GM23338 (cell line): ENCODE data around the gene ARG2. TPM values are rescaled to one million over a fixed set of nuclear protein-coding genes. Genes with fewer than 3 reads are reported as not detected.

Experiments
- ATAC-seq: fragments of 200-7000 bp; cut with Tn5 transposase; 3 replicates; pipeline ENCODE4 v1.9.1; 2020
- DNase-seq: peaks from one replicate; pipeline ENCODE4 v3.0.0-alpha.2; 2015; ENCODE audit warnings: low spot score
- H2AFZ ChIP-seq: fragments of 200-600 bp; sonication (generic); 2 replicates; pipeline ENCODE4 v1.8.0; 2016; ENCODE audit warnings: antibody characterized with exemption, mild to moderate bottlenecking, moderate library complexity
- H3F3A ChIP-seq: fragments of 200-600 bp; sonication (generic); replicated peaks from 2 replicates; pipeline ENCODE4 v1.8.0; 2017; ENCODE audit warnings: antibody characterized with exemption, mixed run types, low read depth
- H3K27ac ChIP-seq: fragments of 200-600 bp; sonication (generic); 2 replicates; pipeline ENCODE4 v1.6.1; 2016; ENCODE audit warnings: low read depth
- H3K27me3 ChIP-seq: fragments of 200-600 bp; sonication (generic); 2 replicates; pipeline ENCODE4 v1.8.0; 2016; ENCODE audit warnings: mild to moderate bottlenecking, mixed run types, moderate library complexity; ENCODE audit not compliant: insufficient read depth
- H3K36me3 ChIP-seq: fragments of 200-600 bp; sonication (generic); 2 replicates; pipeline ENCODE4 v1.8.0; 2016; ENCODE audit warnings: mild to moderate bottlenecking; ENCODE audit not compliant: insufficient read depth
- H3K4me1 ChIP-seq: fragments of 200-600 bp; sonication (generic); 2 replicates; pipeline ENCODE4 v1.8.0; 2016; ENCODE audit warnings: mild to moderate bottlenecking, moderate library complexity; ENCODE audit not compliant: insufficient read depth
- H3K4me2 ChIP-seq: fragments of 200-600 bp; sonication (generic); 2 replicates; pipeline ENCODE4 v1.7.1; 2017; ENCODE audit warnings: mixed run types
- H3K4me3 ChIP-seq: fragments of 200-600 bp; sonication (generic); 2 replicates; pipeline ENCODE4 v1.6.1; 2016; ENCODE audit warnings: mixed run types
- H3K79me2 ChIP-seq: fragments of 200-600 bp; sonication (generic); replicated peaks from 2 replicates; pipeline ENCODE4 v1.8.0; 2017; ENCODE audit warnings: mild to moderate bottlenecking; ENCODE audit not compliant: insufficient read depth
- H3K9me2 ChIP-seq: fragments of 200-600 bp; sonication (generic); 2 replicates; pipeline ENCODE4 v1.8.0; 2017; ENCODE audit not compliant: insufficient read depth
- H4K20me1 ChIP-seq: fragments of 200-600 bp; sonication (generic); replicated peaks from 2 replicates; pipeline ENCODE4 v1.8.0; 2017; ENCODE audit warnings: mild to moderate bottlenecking; ENCODE audit not compliant: insufficient read depth
- H3K27ac Mint-ChIP-seq: 2 replicates; pipeline ENCODE4 v1.8.0; 2020; ENCODE audit warnings: inconsistent platforms, mild to moderate bottlenecking, moderate library complexity, mixed read lengths
- H3K27me3 Mint-ChIP-seq: 3 replicates; pipeline ENCODE4 v1.8.0; 2022; ENCODE audit warnings: low read depth, mild to moderate bottlenecking, moderate library complexity, mixed read lengths, inconsistent platforms; ENCODE audit not compliant: insufficient read depth, poor library complexity
- H3K36me3 Mint-ChIP-seq: 3 replicates; pipeline ENCODE4 v1.8.0; 2021; ENCODE audit warnings: low read depth, mild to moderate bottlenecking, inconsistent platforms, moderate library complexity, mixed read lengths
- H3K4me1 Mint-ChIP-seq: 3 replicates; pipeline ENCODE4 v1.8.0; 2020; ENCODE audit warnings: mild to moderate bottlenecking, inconsistent platforms, mixed read lengths
- H3K4me3 Mint-ChIP-seq: 3 replicates; pipeline ENCODE4 v1.8.0; 2021; ENCODE audit warnings: moderate library complexity, mild to moderate bottlenecking, inconsistent platforms, mixed read lengths
- H3K9me3 Mint-ChIP-seq: 3 replicates; pipeline ENCODE4 v1.8.0; 2020; ENCODE audit warnings: moderate library complexity, mild to moderate bottlenecking, inconsistent platforms, mixed read lengths
- CREB1 ChIP-seq: fragments of 250-450 bp; sonication (Bioruptor Pico); IDR thresholded peaks from 2 replicates; pipeline ENCODE4 v1.5.0; 2020; ENCODE audit warnings: low read depth, mild to moderate bottlenecking, moderate library complexity
- ETS1 ChIP-seq: IDR thresholded peaks from 2 replicates; pipeline ENCODE4 v1.6.1; 2016; ENCODE audit warnings: antibody characterized with exemption
- EZH2 ChIP-seq: fragments of 200-600 bp; sonication (generic); IDR thresholded peaks from one replicate; pipeline ENCODE4 v1.8.0; 2017; ENCODE audit warnings: antibody characterized with exemption, mild to moderate bottlenecking, low read depth; ENCODE audit not compliant: unreplicated experiment
- EZH2phosphoT487 ChIP-seq: fragments of 200-600 bp; sonication (generic); IDR thresholded peaks from one replicate; pipeline ENCODE4 v1.8.1; 2018; ENCODE audit warnings: antibody characterized with exemption; ENCODE audit not compliant: unreplicated experiment
- JUNB ChIP-seq: IDR thresholded peaks from one replicate; pipeline ENCODE4 v1.6.1; 2016; ENCODE audit warnings: antibody characterized with exemption; ENCODE audit not compliant: unreplicated experiment
- NANOG ChIP-seq: IDR thresholded peaks from 2 replicates; pipeline ENCODE4 v1.6.1; 2016; ENCODE audit warnings: antibody characterized with exemption, borderline replicate concordance
- POLR2AphosphoS5 ChIP-seq: IDR thresholded peaks from 2 replicates; pipeline ENCODE4 v1.6.1; 2016; ENCODE audit warnings: antibody characterized with exemption, low read depth
- REST ChIP-seq: IDR thresholded peaks from one replicate; pipeline ENCODE4 v1.6.1; 2018; ENCODE audit warnings: antibody characterized with exemption; ENCODE audit not compliant: unreplicated experiment
- STAT1 ChIP-seq: IDR thresholded peaks from one replicate; pipeline ENCODE4 v1.6.1; 2016; ENCODE audit warnings: antibody characterized with exemption; ENCODE audit not compliant: unreplicated experiment
- ZNF114 ChIP-seq: fragments of 250-450 bp; sonication (Bioruptor Pico); IDR thresholded peaks from 2 replicates; pipeline ENCODE4 v1.5.0; 2020; ENCODE audit warnings: mild to moderate bottlenecking, moderate library complexity
- ZNF331 ChIP-seq: fragments of 250-450 bp; sonication (Bioruptor Pico); IDR thresholded peaks from 2 replicates; pipeline ENCODE4 v1.5.0; 2020; ENCODE audit warnings: low read depth, mild to moderate bottlenecking, moderate library complexity
- polyA plus RNA-seq: library from polyadenylated mRNA; unstranded; fragments of >200 nt; fragmentation: Nextera tagmentation; extraction: Ambion mirVana; gene quantifications from 2 replicates; pipeline ENCODE4 v1.2.1, GENCODE V29; 2016
- total RNA-seq: library from RNA; depleted of rRNA; stranded (reverse); fragments of >200 nt; shearing (Covaris generic); gene quantifications from 2 replicates; pipeline ENCODE4 v1.2.3, GENCODE V29; 2014
- TF ChIP-seq, protein P1 (sequence below): fragments of 250-450 bp; sonication (Bioruptor Pico); IDR thresholded peaks from 2 replicates; pipeline ENCODE4 v1.5.0; 2020; ENCODE audit warnings: mild to moderate bottlenecking, moderate library complexity

The ARG2 gene
- total and polyA plus RNA-seq, 2 experiments from 2014 or later = 42.7 to 69.4 TPM

DNA sequence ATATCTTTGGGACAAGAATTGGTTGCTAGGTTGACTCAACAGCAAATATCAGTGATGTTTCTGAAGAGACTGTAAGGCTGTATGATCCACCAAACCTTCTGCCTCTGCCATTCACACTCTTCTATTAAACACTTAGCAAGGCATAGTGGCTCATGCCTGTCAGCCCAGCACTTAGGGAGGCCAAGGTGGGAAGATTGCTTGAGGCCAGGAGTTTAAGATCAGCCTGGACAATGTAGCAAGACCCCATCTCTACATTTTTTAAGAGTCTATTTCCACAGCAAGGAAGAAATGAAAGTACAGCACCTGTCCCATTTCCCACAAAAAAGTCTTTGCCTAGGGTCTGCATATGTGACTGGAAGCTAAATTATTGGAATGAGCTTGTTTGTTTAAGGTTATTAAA is 7.8 kb downstream of the ARG2 start (continued):
- no peak for TF ChIP-seq REST

DNA sequence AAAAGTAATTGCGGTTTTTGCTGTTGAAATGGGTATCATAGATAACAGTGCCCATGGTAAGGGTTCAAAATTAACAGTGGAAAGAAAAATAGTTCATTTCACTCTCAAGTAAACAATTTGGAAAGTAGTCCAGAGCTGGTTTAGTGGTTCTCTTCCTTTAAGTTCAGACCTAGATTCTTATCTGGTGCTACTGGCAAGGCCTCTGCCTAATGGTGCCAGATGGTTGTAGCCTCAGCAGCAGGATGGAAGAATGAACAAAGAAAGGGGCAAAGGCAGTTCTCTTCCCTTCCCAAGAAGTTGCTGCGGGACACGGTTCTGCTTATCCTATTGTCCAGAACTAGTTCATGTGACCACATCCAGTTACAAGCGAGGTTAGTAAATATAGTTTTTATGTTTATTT is 10.5 kb downstream of the ARG2 start:
- Histone ChIP-seq H3K4me1 (no peaks in the 10 kb centered on the region), H3K9me2 (no peaks in the 10 kb centered on the region), H3F3A (no peaks in the 10 kb centered on the region), H3K36me3 (no peaks in the 10 kb centered on the region), H3K27me3 (no peaks in the 10 kb centered on the region), H3K4me2 (no peak overlapping the region), H2AFZ (no peak overlapping the region), H4K20me1 (peaks cover 10% of the 10 kb centered on the region; the same call in 1 of the 2 replicates), H3K27ac (no peak overlapping the region), H3K79me2 (no peaks in the 10 kb centered on the region), H3K4me3 (no peak overlapping the region)
- H3K36me3 Mint-ChIP-seq = peaks cover 8% of the 10 kb centered on the region
- peaks cover 7% of the 10 kb centered on the region for H3K27me3 Mint-ChIP-seq
- DNase-seq = no peak
- H3K4me1 Mint-ChIP-seq = no peaks in the 10 kb centered on the region
- ATAC-seq = no peak
- H3K9me3 Mint-ChIP-seq = no peaks in the 10 kb centered on the region
- H3K4me3 Mint-ChIP-seq = no peak overlapping the region
- H3K27ac Mint-ChIP-seq = no peak overlapping the region
- TF ChIP-seq EZH2phosphoT487 (no peak), ZNF114 (CRISPR knock-in tag) (no peak), EZH2 (no peak), JUNB (no peak), STAT1 (no peak), REST (no peak), ETS1 (no peak), ZNF331 (CRISPR knock-in tag) (no peak), CREB1 (CRISPR knock-in tag) (no peak), NANOG (no peak), POLR2AphosphoS5 (no peak)
- TF ChIP-seq, protein P1, sequence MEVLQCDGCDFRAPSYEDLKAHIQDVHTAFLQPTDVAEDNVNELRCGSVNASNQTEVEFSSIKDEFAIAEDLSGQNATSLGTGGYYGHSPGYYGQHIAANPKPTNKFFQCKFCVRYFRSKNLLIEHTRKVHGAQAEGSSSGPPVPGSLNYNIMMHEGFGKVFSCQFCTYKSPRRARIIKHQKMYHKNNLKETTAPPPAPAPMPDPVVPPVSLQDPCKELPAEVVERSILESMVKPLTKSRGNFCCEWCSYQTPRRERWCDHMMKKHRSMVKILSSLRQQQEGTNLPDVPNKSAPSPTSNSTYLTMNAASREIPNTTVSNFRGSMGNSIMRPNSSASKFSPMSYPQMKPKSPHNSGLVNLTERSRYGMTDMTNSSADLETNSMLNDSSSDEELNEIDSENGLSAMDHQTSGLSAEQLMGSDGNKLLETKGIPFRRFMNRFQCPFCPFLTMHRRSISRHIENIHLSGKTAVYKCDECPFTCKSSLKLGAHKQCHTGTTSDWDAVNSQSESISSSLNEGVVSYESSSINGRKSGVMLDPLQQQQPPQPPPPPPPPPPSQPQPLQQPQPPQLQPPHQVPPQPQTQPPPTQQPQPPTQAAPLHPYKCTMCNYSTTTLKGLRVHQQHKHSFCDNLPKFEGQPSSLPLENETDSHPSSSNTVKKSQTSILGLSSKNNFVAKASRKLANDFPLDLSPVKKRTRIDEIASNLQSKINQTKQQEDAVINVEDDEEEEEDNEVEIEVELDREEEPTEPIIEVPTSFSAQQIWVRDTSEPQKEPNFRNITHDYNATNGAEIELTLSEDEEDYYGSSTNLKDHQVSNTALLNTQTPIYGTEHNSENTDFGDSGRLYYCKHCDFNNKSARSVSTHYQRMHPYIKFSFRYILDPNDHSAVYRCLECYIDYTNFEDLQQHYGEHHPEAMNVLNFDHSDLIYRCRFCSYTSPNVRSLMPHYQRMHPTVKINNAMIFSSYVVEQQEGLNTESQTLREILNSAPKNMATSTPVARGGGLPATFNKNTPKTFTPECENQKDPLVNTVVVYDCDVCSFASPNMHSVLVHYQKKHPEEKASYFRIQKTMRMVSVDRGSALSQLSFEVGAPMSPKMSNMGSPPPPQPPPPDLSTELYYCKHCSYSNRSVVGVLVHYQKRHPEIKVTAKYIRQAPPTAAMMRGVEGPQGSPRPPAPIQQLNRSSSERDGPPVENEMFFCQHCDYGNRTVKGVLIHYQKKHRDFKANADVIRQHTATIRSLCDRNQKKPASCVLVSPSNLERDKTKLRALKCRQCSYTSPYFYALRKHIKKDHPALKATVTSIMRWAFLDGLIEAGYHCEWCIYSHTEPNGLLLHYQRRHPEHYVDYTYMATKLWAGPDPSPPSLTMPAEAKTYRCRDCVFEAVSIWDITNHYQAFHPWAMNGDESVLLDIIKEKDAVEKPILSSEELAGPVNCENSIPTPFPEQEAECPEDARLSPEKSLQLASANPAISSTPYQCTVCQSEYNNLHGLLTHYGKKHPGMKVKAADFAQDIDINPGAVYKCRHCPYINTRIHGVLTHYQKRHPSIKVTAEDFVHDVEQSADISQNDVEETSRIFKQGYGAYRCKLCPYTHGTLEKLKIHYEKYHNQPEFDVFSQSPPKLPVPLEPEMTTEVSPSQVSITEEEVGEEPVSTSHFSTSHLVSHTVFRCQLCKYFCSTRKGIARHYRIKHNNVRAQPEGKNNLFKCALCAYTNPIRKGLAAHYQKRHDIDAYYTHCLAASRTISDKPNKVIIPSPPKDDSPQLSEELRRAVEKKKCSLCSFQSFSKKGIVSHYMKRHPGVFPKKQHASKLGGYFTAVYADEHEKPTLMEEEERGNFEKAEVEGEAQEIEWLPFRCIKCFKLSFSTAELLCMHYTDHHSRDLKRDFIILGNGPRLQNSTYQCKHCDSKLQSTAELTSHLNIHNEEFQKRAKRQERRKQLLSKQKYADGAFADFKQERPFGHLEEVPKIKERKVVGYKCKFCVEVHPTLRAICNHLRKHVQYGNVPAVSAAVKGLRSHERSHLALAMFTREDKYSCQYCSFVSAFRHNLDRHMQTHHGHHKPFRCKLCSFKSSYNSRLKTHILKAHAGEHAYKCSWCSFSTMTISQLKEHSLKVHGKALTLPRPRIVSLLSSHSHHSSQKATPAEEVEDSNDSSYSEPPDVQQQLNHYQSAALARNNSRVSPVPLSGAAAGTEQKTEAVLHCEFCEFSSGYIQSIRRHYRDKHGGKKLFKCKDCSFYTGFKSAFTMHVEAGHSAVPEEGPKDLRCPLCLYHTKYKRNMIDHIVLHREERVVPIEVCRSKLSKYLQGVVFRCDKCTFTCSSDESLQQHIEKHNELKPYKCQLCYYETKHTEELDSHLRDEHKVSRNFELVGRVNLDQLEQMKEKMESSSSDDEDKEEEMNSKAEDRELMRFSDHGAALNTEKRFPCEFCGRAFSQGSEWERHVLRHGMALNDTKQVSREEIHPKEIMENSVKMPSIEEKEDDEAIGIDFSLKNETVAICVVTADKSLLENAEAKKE (CRISPR knock-in tag) = no peak
